Measurements from ENCODE around the gene PPM1E.
"Not testable (repeated sequence)": the region's sequence is repeated elsewhere in the genome, so short reads cannot be mapped to it uniquely, and the experiment has no call there.

The PPM1E gene

DNA sequence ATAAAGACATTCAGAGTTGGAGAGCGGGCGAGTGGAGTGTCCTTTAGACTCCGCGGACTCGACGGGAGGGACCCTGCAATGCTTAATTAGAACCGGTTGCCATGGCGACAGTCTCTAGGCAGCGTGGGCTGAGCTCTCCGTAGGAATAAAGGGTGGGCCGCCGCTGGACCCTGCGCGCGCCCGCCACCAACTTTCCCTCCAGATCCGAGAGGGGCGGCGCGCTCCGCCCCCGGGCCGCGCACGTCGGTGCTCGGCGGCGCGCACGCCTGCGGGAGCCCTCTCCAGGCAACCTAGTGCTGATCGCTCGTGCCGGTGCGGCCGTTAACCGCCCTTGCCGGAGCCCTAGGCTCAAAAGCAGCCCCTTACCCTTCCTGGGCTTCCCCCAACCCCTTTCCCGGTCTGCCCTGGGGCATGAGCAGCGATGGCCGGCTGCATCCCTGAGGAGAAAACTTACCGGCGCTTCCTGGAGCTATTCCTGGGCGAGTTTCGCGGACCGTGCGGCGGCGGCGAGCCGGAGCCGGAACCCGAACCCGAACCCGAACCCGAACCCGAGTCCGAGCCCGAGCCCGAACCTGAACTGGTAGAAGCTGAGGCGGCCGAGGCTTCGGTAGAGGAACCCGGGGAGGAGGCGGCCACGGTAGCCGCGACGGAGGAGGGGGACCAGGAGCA lies at the start of gene PPM1E:
Gene PPM1E (plus strand): TSS at position 278 of the 669 bp plus-strand sequence.
- DNase-seq (ENCODE audit: low spot score): peak; percentile 97

GRCh38 chr17:58706351-58707140 lies 49.1 kb upstream of the PPM1E start:
- DNase-seq (ENCODE audit: low spot score): no peak

DNA sequence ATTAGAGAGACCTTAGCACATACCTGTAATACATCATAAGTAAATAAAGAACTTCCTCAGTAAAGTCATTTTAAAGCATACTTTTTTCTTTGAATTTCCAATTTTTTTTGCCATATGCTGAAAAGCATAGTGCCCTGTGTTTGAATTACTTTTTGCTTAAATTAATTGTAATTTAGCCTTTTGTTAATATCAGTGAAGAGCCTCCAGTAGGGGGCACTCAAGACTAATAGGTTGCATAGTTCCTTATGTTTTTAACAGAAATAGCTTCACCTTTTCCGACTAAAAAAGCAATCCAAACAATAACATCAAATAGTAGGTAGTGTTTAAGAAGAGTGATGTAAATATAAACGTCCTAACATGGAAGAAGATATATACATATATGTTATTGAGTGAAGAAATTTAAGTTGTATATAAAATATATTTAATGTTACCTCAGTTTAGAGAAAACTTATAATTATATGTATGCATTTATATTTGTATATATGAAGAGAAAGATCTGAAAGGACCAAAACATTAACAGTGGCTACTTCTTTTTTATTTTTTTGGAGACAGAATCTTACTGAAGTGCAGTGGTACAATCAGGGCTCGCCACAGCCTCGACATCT lies 44.6 kb upstream of the PPM1E start:
- DNase-seq (ENCODE audit: low spot score): peak; percentile 50

DNA sequence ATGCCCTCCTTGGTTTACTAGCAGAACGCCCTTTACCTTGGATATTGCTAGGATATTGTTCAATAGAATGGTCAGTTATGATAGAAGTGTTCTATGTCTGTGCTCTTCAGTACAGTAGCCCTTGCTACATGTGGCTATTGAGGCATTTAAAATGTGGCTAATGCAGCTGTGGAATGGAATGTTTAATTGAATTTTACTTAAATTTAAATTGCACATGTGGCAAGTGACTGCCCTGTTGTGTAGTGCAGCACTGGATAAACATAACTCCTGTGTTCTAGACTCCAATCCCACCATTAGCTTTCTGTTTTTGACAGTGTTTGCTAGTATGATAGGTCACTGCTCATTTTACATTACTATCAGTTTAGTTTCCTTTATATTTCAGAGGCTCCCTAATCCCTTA lies 33.4 kb upstream of the PPM1E start:
- no peak for DNase-seq (ENCODE audit: low spot score)

- DNase-seq (ENCODE audit: low spot score): no peak
Observed at GRCh38 chr17:58722696-58723095, 33.0 kb upstream of the PPM1E start.

GRCh38 chr17:58728798-58729197 lies 26.9 kb upstream of the PPM1E start:
- no peak for DNase-seq (ENCODE audit: low spot score)

DNA sequence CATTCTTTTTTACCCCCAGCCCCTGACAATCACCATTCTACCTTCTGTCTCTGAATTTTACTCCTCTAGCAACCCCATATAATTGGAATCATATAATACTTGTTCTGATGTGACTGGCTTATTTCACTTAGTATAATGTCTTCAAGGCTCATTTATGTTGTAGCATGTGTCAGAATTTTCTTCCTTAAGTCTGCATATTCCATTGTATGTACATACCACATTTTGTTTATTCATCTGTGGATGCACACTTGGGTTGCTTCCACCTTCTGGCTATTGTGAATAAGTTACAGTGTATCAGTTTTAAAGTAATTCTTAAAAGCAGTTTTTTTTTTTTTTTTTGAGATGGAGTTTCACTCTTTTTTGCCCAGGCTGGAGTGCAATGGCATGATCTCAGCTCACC lies 24.7 kb upstream of the PPM1E start:
- no peak for DNase-seq (ENCODE audit: low spot score)

DNA sequence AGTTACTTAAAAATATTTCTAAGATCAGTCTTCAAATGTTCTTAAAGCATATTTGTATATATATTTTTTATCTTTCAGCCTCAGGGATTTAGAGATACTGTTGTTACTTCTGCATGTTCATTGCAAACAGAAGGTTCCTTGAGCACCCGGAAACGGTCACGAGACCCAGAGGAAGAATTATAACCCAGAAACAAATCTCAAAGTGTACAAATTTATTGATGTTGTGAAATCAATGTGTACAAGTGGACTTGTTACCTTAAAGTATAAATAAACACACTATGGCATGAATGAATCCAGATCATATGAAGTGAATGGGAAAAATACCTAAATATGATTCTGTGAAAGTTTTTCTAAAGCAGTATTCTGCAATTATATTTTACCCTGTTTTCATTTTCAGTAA lies 21.6 kb upstream of the PPM1E start:
- no peak for DNase-seq (ENCODE audit: low spot score)

GRCh38 chr17:58734811-58735210 lies 20.8 kb upstream of the PPM1E start:
- DNase-seq (ENCODE audit: low spot score): no peak

DNA sequence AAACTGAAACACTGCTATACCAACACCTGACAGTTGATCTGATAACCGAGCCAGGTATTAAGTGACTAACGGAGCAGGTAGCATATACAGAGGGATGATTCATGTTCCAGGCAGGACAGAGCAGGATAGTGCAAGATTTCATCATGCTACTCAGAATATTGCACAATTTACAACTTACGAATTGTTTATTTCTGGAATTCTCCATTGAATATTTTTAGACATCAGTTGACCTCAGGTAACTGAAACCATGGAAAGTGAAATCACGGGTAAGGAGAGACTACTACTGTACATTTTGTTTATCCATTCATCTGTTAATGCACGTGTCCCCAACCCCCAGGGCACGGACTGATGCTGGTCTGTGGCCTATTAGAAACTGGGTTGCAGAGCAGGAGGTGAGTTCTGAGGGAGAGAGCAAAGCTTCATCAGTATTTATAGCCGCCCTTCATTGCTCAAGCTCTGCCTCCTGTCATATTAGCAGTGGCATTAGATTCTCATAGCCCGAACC lies 14.5 kb upstream of the PPM1E start:
- DNase-seq (ENCODE audit: low spot score): no peak

GRCh38 chr17:58747674-58748073 lies 8.0 kb upstream of the PPM1E start:
- DNase-seq (ENCODE audit: low spot score): no peak

- not testable (repeated sequence) for DNase-seq (ENCODE audit: low spot score)
Observed at GRCh38 chr17:58749627-58750026, 6.0 kb upstream of the PPM1E start.

- no peak for DNase-seq (ENCODE audit: low spot score)
Observed at GRCh38 chr17:58753026-58753425, 2.6 kb upstream of the PPM1E start.

- no peak for DNase-seq (ENCODE audit: low spot score)
Observed at GRCh38 chr17:58755269-58755576, 431 bp upstream of the PPM1E start.

GRCh38 chr17:58756246-58757161 lies 850 bp downstream of the PPM1E start:
- peak; percentile 54 for DNase-seq (ENCODE audit: low spot score)

- no peak for DNase-seq (ENCODE audit: low spot score)
Observed at GRCh38 chr17:58757162-58757613, 1.5 kb downstream of the PPM1E start.

DNA sequence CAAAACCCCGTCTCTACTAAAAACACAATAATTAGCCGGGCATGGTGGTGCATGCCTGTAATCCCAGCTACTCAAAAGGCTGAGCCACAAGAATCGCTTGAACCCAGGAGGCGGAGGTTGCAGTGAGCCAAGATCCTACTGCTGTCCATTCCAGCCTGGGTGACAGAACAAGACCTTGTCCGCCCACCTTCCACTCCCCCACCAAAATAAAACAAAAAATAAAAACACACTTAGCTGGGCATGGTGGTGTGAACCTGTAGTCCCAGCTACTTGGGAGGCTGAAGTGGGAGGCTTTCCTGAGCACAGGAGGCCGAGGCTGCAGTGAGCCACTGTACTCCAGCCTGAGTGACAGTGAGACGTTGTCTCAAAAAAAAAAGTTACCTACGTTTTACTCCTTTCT lies 3.2 kb downstream of the PPM1E start:
- no peak for DNase-seq (ENCODE audit: low spot score)

DNA sequence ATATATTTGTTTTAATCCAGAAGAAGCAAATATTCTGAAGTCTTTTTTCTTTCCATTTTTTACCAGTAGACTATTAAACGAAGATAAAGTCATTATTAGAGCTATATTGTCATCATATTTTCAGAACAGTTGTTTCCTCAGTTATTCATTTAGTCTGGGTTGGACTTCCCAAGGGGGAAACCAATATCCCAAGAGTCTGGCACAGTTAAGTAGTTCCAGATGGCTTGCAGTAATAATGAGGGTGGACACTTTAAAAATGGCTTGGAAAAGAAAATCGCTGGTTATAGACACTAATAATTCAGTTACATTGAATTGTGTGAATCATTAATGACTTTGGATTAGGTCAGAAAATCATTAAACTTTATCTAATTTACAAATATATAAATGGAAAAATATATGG lies 3.9 kb downstream of the PPM1E start:
- DNase-seq (ENCODE audit: low spot score): no peak

DNA sequence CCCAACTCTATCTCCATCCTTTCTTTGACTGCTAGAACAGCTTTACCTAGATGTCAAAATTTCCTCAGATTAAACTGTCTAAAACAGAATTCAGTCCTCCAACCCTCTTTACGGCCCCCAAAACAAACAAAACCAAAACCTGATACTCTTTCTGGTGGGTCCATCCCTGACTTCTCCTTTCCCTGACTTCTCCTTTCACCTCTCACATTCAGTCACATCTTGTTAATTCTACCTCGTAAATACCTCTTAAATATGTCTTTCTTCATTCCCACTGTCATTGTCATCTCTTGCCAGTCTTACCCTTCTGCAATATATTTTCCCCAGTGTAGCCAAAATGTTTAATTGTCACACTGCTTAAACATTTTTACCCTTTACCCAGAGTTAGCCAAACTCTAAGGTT lies 4.6 kb downstream of the PPM1E start:
- DNase-seq (ENCODE audit: low spot score): no peak

GRCh38 chr17:58763263-58763662 lies 7.6 kb downstream of the PPM1E start:
- DNase-seq (ENCODE audit: low spot score): no peak

DNA sequence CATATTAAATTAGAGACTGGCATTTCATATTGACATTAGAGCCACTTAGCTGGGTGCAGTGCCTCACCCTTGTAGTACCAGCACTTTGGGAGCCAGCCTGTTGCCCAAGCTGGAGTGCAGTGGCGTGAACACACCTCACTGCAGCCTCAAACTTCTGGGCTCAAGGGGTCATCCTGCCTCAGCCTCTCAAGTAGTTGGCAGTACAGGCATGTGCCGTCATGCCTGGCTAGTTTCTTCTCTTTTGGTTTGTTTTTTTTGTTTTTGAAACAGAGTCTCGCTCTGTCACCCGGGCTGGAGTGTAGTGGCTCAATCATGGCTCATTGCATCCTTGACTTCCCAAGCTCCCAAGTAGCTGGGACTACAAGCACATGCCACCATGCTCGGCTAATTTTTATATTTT lies 8.7 kb downstream of the PPM1E start:
- DNase-seq (ENCODE audit: low spot score): no peak

- DNase-seq (ENCODE audit: low spot score): not testable (repeated sequence)
Observed at GRCh38 chr17:58778482-58778881, 22.8 kb downstream of the PPM1E start.
